ENCODE measurements around the gene POC5.

DNA sequence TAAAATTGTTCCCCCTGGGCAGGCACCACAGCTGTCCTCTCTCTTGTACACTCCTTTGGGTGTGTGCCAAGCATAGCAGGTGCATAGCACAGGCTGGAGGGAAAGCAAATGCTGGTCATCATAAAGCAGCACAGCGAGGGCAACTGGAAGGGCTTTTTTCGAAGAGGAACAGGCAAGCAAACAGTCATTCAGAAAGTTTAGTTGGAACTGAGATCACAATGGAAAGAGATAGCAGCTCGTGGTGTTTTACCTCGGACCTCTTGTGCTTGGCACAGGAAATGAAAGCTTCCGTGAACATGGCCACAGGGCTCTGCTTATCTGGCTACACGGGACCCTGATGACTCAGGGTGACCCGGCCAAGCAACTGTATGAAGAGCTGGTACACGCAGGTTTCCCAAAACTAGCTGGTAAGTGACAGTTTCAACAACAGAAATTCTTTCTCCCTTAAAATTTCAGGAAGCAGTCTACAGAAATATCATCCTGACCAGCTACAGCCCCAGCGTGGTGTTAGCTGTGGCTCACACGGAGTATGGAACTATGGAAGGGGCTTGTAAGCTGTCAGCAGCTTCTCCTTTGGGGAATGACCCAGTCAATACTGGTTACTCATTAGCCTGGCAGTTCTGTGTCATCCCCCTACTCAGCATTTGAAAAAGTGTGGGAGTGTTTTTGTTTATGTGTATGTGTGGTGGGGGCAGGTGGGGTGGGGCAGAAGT is 48.1 kb downstream of the POC5 start:
- TF ChIP-seq, protein P1, sequence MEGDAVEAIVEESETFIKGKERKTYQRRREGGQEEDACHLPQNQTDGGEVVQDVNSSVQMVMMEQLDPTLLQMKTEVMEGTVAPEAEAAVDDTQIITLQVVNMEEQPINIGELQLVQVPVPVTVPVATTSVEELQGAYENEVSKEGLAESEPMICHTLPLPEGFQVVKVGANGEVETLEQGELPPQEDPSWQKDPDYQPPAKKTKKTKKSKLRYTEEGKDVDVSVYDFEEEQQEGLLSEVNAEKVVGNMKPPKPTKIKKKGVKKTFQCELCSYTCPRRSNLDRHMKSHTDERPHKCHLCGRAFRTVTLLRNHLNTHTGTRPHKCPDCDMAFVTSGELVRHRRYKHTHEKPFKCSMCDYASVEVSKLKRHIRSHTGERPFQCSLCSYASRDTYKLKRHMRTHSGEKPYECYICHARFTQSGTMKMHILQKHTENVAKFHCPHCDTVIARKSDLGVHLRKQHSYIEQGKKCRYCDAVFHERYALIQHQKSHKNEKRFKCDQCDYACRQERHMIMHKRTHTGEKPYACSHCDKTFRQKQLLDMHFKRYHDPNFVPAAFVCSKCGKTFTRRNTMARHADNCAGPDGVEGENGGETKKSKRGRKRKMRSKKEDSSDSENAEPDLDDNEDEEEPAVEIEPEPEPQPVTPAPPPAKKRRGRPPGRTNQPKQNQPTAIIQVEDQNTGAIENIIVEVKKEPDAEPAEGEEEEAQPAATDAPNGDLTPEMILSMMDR (IDR thresholded peaks at IDR 0.05): no peak
- no peak for TF ChIP-seq POLR2A (IDR thresholded peaks at IDR 0.05)

All from lower leg skin (tissue), 3 donors.